ENCODE results near the gene SSU72. TPM values are rescaled to one million over a fixed set of nuclear protein-coding genes. Genes with fewer than 3 reads are reported as not detected.

SSU72 gene
- total RNA-seq, 1 donor from 2014 or later, result 87.2 TPM

GRCh38 chr1:1610796-1611195, 36.1 kb upstream of the SSU72 start:
- no peak for DNase-seq (ENCODE audit: low read depth)

GRCh38 chr1:1609822-1610485, 35.3 kb upstream of the SSU72 start:
- DNase-seq (ENCODE audit: low read depth), result no peak

DNA sequence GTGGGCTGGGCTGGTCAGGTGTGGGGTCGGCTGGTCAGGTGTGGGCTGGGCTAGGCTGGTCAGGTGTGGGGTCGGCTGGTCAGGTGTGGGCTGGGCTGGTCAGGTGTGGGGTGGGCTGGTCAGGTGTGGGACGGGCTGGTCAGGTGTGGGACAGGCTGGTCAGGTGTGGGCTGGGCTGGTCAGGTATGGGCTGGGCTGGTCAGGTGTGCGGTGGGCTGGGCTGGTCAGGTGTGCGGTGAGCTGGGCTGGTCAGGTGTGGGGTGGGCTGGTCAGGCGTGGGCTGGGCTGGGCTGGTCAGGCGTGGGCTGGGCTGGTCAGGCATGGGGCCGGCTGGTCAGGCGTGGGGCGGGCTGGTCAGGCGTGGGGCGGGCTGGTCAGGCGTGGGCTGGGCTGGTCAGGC, 31.6 kb upstream of the SSU72 start:
- DNase-seq (ENCODE audit: low read depth), result no peak

DNA sequence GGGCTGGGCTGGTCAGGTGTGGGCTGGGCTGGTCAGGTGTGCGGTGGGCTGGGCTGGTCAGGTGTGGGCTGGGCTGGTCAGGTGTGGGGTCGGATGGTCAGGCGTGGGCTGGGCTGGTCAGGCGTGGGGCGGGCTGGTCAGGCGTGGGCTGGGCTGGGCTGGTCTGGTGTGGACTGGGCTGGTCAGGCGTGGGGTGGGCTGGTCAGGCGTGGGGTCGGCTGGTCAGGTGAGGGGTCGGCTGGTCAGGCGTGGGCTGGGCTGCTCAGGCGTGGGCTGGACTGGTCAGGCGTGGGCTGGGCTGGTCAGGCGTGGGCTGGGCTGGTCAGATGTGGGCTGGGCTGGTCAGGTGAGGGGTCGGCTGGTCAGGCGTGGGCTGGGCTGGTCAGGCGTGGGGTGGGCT, 31.1 kb upstream of the SSU72 start:
- no peak for DNase-seq (ENCODE audit: low read depth)

DNA sequence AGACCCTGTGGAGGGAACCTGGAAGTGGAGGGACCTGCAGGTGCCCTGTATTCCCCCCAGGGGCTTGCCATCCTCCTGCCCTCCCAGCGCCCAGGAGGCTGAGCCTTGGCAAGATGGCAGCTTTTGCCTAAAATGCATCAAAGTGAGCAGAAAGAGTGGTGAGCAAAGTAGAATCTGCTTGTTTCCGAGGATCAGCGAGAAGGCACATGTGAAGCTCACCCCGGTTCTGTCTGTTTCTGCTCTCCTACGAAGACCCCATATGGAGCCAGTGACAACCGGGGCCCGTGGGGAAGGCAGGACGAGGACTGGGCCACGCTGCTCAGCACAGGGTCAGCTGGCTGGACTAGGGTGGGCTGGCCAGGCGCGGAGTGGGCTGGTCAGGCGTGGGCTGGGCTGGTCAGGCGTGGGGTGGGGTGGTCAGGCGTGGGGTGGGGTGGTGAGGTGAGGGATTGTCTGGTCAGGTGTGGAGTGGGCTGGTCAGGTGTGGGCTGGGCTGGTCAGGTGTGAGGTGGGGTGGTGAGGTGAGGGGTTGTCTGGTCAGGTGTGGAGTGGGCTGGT, 30.4 kb upstream of the SSU72 start:
- DNase-seq (ENCODE audit: low read depth), result no peak

GRCh38 chr1:1604374-1605033, 29.8 kb upstream of the SSU72 start:
- no peak for DNase-seq (ENCODE audit: low read depth)

GRCh38 chr1:1603671-1604373, 29.2 kb upstream of the SSU72 start:
- no peak for DNase-seq (ENCODE audit: low read depth)

DNA sequence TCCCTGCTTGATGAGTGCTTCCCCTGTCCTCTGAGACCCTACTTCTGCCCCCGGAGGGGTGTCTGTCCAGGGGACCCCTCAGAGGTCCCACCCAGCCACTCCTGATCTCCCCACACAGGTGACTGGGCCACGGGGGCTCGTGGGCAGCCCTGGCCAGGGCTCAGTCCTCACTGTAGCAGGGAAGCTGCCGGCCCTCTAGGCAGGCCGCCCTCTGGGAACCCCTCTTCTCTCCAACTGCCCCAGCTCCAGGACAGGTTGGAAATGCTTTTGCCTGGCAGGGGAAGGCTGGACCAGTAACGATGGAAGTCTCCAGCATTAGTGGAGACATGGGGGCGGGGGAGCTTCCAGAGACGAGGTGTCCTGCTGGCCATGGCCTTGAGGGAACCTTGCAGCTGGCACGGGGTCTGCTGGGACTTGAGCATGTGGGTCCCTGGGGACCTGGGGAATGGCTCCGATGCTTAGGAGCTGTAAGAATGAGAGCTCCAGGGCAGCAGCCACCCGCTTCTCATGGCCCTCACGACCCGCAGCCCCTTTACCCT, 28.4 kb upstream of the SSU72 start:
- no peak for DNase-seq (ENCODE audit: low read depth)

GRCh38 chr1:1602304-1602967, 27.8 kb upstream of the SSU72 start:
- no peak for DNase-seq (ENCODE audit: low read depth)

- no peak for DNase-seq (ENCODE audit: low read depth)
These were observed 27.1 kb upstream of the SSU72 start for GRCh38 chr1:1601564-1602303.

DNA sequence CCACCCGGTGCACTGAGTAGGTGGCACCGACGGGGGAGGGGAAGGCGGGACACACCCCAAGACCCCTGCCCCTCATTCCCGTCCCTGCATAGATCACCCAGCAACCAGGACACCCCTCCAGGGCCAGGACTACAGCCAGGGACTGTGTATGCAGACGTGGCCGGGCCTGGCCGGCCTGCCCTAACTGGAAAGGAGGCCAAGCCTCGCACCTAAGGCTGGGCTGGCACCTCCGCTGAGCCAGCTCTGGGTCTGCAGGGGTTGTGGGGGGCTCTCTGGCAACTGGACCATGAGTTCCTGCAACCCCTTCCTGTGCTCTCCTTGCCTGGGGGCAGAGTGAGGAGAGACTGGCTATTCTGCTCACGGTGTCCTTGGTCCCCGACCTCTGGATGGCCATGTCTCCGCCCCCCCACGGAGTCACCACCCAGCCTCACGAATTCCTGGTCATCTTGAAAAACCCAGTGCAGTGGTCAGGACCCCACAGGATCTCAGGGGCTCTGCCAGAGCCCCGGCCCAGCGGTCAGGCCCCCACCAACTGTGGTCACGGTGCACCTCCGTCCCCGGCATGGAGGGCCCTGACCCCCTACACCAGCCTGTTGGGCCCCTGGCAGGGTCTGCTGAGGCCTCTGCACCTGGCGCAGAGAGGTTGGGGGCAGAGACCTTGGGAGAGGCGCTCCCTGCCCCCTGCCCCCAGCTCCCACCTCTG, 26.3 kb upstream of the SSU72 start:
- DNase-seq (ENCODE audit: low read depth), result no peak

- DNase-seq (ENCODE audit: low read depth), result no peak
These were observed 25.5 kb upstream of the SSU72 start, which contains the start of gene FNDC10 for GRCh38 chr1:1599935-1600860. Gene FNDC10 (minus strand): TSS chr1:1600135. CDS start chr1:1600015, 120 bp downstream.

- DNase-seq (ENCODE audit: low read depth), result no peak
These were observed 24.6 kb upstream of the SSU72 start for GRCh38 chr1:1599030-1599934.

- no peak for DNase-seq (ENCODE audit: low read depth)
These were observed 24.0 kb upstream of the SSU72 start for GRCh38 chr1:1598720-1599029.

DNA sequence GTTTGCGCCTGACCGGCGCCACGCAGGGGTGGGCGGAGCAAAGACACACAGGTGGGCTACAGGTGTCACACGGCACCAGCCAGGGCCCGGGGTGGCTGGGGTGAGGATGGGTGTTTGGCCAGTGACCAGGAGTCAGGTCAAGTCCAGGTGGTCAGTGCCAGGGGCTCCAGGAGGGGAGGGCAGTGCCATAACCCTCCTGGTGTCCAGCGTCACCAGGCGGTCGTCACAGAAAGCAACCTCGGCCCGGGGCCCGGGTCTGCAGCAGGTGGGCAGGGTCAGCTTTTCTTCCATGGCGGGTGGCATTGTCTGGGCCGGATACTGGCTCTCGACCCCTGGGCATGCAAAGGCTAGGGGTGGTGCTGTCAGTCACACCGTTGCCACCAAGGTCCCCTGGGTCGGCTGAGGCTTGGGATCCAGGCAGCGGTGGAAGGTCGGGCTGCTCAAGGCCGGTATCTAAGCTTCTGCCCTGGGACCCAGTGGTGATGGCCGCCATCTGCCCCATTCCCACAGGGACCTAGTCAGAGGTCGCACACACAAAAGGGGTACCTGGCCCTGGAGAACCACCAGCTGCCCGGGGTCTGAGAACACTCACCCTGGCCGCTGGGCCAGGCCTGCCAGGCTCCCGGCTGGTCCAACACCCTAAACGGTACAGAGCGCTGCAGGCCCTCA, 23.5 kb upstream of the SSU72 start:
- DNase-seq (ENCODE audit: low read depth), result no peak

GRCh38 chr1:1597275-1597930, 22.7 kb upstream of the SSU72 start:
- DNase-seq (ENCODE audit: low read depth), result no peak

DNA sequence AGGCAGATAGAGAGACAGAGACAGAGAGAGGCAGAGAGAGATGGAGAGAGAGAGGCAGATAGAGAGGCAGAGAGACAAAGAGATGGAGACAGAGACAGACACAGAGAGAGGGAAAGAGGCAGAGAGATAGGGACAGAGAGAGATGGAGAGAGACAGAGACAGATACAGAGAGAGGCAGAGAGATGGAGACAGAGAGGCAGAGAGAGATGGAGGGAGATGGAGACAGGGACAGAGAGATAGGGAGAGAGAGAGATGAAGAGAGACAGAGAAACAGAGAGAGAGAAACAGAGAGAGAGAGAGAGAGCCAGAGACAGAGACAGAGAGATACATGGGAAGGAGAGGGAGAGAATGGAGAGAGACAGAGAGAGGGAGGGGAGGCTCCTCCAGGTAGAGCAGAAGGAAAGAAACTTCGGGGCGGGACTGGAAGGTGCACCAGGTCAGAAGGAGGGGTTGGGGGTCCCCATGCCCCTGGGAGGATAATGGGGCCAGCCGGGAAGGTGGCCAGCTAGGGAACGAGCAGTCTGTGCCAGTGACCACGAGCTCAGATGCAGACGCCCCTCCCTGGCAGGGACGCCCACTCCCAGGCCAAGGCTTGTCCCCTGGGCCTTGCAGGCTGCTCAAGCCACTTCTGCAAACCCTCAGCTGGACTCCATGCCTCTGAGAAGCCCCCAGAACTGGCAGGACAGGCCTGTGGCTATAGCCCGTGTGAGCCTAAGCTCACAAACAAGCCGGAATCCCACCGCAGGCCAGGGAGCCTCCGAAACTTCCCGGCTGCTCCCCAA, 22.0 kb upstream of the SSU72 start:
- no peak for DNase-seq (ENCODE audit: low read depth)

Measured in renal cortical epithelial cell (primary cell).